ENCODE data around the gene TRAPPC3.
"Not testable (repeated sequence)": the region's sequence is repeated elsewhere in the genome, so short reads cannot be mapped to it uniquely, and the experiment has no call there.

Gene TRAPPC3

GRCh38 chr1:36149237-36149972 is at the start of gene TRAPPC3:
Gene TRAPPC3, minus strand, starts transcription at chr1:36149486. Its CDS starts 108 bp downstream, at chr1:36149378.
- DNase-seq (ENCODE audit: low read depth, low spot score) = peak; percentile 100

- no peak for DNase-seq (ENCODE audit: low read depth, low spot score)
Measured at GRCh38 chr1:36198641-36199040, 49.4 kb upstream of the TRAPPC3 start.

GRCh38 chr1:36196805-36197204 is 47.5 kb upstream of the TRAPPC3 start:
- not testable (repeated sequence) for DNase-seq (ENCODE audit: low read depth, low spot score)

- peak; percentile 93 for DNase-seq (ENCODE audit: low read depth, low spot score)
Measured at GRCh38 chr1:36187800-36188593, 38.7 kb upstream of the TRAPPC3 start.

- DNase-seq (ENCODE audit: low read depth, low spot score) = peak; percentile 42
Measured at GRCh38 chr1:36183309-36183856, 34.1 kb upstream of the TRAPPC3 start.

- no peak for DNase-seq (ENCODE audit: low read depth, low spot score)
Measured at GRCh38 chr1:36182734-36183133, 33.4 kb upstream of the TRAPPC3 start.

- DNase-seq (ENCODE audit: low read depth, low spot score) = no peak
Measured at GRCh38 chr1:36179220-36179600, 29.9 kb upstream of the TRAPPC3 start.

GRCh38 chr1:36178471-36179219 is 29.4 kb upstream of the TRAPPC3 start:
- no peak for DNase-seq (ENCODE audit: low read depth, low spot score)

DNA sequence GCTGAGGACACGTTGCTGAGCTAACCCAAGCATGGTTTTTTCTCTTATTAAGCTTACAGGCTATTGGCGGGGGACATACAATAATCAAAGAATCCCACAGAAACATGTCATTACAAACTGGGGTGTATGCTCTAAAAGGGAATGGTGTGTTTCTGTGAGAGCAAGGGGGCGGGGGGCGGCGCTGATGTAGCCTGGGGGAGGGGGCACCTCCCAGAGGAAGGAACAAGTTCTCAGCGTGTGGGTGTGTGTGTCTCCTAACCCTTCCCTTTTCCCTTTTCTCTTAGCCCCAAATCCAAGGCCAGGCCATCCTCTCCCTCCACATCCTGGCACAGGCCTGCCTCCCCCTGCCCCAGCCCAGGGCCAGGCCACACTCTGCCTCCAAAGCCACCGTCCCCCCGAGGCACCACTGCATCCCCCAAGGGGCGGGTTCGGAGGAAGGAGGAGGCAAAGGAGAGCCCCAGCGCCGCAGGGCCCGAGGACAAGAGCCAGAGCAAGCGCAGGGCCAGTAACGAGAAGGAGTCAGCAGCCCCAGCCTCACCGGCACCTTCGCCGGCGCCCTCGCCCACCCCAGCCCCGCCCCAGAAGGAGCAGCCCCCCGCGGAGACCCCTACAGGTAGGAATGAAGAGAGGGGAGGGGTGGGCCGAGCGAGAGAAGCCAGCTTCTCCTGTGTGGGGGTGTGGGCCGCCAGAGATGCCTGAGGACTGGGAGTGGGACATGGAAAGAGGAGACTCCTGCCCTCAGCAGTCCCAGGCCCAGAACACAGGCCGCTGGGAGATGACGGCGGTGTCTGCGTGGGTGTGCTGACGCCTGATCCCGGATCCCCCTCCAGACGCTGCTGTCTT is 28.5 kb upstream of the TRAPPC3 start:
- DNase-seq (ENCODE audit: low read depth, low spot score) = no peak

- DNase-seq (ENCODE audit: low read depth, low spot score) = no peak
Measured at GRCh38 chr1:36176106-36176949, 27.0 kb upstream of the TRAPPC3 start.

DNA sequence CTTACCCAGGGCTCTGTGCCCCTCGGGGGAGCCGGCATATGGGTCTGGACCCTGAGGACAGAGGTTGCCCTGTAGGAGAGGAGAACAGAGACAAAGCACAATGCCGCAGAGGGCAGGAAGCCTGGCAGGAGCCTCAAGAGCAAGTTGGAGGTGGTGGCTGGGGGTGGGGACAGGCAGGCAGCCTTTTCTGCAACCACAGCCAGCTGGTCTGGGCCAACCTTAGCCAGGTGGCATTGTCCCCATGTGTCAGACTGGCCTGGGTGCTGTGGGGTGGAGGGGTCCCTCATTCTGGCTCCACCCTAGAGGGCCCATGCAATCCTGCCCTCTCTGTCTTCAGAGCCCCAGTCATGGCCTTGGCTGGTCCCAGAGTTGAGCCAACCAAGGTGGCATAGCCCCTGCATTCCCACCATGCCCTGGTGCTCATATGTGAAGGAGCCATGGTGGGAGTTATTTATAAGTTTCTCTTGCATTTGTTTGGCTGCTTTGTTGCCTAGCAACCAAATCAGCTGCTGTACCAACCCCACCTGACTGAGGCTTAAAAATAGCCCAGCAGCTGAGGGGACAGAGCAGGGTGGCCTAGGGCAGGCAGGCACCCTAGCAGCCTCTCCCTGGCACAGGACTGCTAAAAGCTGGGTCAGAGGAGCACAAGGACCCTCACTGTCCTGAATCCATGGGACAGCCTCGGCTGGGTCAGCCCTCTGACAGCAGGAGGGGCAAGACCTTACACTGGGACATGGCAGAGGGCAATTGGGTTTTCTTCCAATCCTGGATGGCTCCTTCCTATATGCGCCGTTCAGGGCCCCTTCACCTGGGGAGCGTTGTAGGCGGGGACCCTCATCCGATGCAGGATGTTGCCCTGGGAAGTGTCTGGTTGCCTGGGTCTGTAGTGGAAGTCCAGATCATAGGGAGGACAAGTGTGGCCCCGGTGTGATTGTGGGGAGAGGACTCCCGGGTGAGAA is 26.1 kb upstream of the TRAPPC3 start:
- peak; percentile 79 for DNase-seq (ENCODE audit: low read depth, low spot score)

DNA sequence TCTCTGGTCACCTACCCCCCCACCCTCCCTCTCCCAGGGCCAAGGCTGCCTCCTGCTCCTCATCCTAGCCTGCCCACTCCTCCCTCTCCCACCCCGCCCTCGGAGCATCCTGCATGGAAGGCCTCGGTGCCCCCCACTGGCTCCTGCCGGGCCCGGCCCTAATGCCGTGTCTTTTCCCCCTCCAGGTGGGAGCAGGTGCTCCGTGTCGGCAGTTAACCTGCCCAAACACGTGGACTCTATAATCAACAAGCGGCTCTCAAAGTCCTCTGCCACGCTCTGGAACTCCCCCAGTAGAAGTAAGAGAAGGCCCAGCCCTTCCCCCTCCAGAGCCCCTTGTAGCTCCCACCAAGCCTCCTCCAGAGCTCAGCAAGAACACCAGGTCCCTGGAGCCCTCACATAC is 25.4 kb upstream of the TRAPPC3 start:
- no peak for DNase-seq (ENCODE audit: low read depth, low spot score)

- DNase-seq (ENCODE audit: low read depth, low spot score) = peak; percentile 76
Measured at GRCh38 chr1:36172983-36173382, 23.7 kb upstream of the TRAPPC3 start.

DNA sequence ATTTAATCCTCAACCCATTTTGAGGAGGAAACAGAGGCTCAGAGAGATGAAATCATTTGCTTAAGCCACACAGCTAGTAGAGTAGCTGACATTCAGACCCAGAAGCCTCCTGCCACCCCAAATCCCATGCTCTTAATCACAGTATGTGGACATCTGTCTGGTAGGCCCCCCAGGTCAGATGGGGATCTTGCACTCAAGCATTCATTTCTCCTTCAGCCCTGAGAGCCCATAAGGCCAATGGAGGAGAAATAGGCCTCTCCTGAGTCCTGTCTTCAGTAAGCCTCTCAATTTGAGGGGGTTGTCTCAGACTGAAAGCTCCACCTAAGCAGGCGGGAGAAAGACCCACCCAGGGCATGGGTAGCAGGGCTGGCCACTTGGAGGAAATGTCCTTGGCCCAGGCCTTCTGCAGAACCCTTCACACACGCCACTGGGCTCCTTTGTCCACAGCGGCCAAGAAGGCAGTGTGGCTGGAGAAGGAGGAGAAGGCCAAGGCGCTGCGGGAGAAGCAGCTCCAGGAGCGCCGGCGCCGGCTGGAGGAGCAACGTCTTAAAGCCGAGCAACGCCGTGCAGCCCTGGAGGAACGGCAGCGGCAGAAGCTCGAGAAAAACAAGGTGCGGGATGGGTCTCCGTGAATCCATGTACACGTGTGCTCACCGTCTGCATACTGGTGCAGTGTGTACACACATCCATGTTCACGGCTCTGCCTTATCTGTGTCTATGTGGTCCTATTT is 22.9 kb upstream of the TRAPPC3 start:
- DNase-seq (ENCODE audit: low read depth, low spot score) = no peak

GRCh38 chr1:36170643-36171412 is 21.5 kb upstream of the TRAPPC3 start:
- DNase-seq (ENCODE audit: low read depth, low spot score) = no peak

DNA sequence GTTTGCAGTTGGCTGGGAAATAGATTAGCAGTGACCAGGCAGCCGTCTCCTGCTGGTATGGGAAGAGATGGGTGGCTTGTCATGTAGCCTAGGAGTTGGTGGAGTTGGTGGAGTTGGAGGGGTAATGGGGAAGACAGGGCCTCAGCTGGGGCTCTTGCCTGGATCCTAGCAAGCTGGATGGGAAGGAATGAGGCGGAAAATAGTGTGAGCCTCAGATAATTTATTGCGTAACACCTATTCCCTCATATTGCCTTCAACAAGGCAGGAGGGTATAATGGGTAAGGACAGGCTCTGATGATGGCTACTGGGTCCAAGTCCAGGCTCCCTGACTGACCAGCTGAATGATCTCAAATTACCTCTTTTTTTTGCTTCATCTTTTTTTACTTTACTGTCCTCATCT is 19.2 kb upstream of the TRAPPC3 start:
- DNase-seq (ENCODE audit: low read depth, low spot score) = no peak

Measured in astrocyte of the hippocampus (primary cell).